ENCODE data around the gene ASTN2.

Gene ASTN2

GRCh38 chr9:117377046-117377445 is 37.8 kb downstream of the ASTN2 start:
- Histone ChIP-seq H3K4me3 (replicated peaks; ENCODE audit: low read depth, low read length) (no peak overlapping the region), H3K36me3 (ENCODE audit: control insufficient read depth, insufficient read depth, low read length) (no peaks in the 10 kb centered on the region), H3K27me3 (replicated peaks; ENCODE audit: control insufficient read depth, insufficient read depth, low read length) (no peaks in the 10 kb centered on the region)
- TF ChIP-seq, protein P1, sequence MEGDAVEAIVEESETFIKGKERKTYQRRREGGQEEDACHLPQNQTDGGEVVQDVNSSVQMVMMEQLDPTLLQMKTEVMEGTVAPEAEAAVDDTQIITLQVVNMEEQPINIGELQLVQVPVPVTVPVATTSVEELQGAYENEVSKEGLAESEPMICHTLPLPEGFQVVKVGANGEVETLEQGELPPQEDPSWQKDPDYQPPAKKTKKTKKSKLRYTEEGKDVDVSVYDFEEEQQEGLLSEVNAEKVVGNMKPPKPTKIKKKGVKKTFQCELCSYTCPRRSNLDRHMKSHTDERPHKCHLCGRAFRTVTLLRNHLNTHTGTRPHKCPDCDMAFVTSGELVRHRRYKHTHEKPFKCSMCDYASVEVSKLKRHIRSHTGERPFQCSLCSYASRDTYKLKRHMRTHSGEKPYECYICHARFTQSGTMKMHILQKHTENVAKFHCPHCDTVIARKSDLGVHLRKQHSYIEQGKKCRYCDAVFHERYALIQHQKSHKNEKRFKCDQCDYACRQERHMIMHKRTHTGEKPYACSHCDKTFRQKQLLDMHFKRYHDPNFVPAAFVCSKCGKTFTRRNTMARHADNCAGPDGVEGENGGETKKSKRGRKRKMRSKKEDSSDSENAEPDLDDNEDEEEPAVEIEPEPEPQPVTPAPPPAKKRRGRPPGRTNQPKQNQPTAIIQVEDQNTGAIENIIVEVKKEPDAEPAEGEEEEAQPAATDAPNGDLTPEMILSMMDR (IDR thresholded peaks at IDR 0.05; ENCODE audit: insufficient read depth, low read length, poor library complexity, severe bottlenecking), result no peak
- no peak for DNase-seq (ENCODE audit: extremely low read depth, insufficient read length)

DNA sequence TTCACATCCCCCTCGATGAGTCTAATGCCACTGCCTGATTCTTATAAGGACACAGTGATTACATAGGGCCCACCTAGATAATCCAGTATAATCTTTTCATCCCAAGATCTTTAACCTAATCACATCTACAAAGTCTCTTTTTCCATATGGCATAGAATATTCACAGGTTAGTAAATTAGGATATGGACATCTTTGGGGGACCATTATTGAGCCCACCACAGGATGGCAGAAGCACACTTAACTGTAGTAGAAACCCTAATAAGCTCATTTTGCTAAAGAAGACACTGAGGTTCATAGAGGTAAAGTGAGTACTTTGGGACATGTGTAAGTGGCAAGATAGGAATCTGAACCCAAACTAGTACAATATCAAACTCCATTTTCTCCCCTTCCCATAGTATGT is 38.9 kb downstream of the ASTN2 start:
- no peak for DNase-seq (ENCODE audit: extremely low read depth, insufficient read length)
- no peaks in the 10 kb centered on the region for H3K27me3 ChIP-seq (replicated peaks; ENCODE audit: control insufficient read depth, insufficient read depth, low read length)
- TF ChIP-seq, protein P1 (IDR thresholded peaks at IDR 0.05; ENCODE audit: insufficient read depth, low read length, poor library complexity, severe bottlenecking), result no peak

DNA sequence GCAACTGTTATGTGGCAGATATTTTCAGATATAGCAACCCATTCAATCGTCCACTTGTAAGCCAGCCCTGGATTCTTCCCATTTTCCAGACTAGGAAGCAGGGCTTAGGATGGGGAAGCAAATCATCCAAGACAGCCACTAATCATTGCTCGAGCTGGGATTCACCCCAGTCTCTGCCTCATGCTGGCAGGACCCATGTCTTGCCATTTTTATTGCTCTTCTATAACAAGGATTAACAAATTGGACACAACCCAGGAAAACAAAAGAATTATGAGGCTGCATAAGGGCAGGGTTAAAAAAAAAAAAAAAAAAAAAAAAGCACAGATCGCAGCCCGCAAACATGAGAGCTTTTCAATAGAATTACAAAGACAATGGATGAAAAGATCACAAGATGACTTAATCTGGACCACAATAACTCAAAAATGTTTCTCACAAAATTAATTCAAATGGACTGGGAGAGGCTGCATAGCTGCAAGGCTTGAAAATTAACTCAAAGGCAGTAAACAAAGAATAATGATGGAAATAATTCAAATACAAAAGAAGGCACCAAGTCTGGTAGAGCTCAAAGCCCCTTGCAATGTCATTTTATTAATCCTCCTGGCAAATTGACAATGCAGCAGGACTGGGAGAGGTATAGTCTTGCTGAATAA is 40.7 kb downstream of the ASTN2 start:
- no peak overlapping the region for H3K4me3 ChIP-seq (replicated peaks; ENCODE audit: low read depth, low read length)
- H3K36me3 ChIP-seq (ENCODE audit: control insufficient read depth, insufficient read depth, low read length), result no peaks in the 10 kb centered on the region
- TF ChIP-seq, protein P1 (IDR thresholded peaks at IDR 0.05; ENCODE audit: insufficient read depth, low read length, poor library complexity, severe bottlenecking), result no peak
- no peak for DNase-seq (ENCODE audit: extremely low read depth, insufficient read length)
- H3K27me3 ChIP-seq (replicated peaks; ENCODE audit: control insufficient read depth, insufficient read depth, low read length), result no peaks in the 10 kb centered on the region

More for the DNA sequence above, 38.9 kb downstream of the ASTN2 start:
- Histone ChIP-seq H3K36me3 (ENCODE audit: control insufficient read depth, insufficient read depth, low read length) (no peaks in the 10 kb centered on the region), H3K4me3 (replicated peaks; ENCODE audit: low read depth, low read length) (no peak overlapping the region)

DNA sequence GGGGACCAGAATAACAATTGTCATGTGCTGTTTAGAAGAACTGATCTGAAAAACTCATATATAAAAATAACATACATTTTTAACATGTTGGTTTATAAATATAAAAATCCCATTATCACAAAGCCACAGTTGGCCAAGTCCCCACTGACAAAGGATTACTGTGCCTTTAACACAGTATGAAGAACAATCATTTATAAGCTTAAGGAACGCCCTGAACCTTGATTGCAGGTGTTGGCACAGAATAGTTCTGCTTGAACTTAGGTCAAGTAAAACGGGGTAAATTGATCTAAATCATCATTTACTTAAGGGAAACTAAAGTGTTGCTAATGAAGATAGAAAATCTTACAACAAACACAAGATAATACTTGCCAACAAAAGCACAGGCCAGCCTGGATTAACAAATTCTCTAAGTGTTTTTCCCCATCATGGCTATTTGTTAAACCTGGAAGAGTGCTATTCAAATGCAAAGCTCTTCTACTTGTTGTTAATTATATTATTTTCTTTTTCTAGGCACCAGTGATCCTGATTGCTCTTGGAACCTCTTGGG is 46.1 kb downstream of the ASTN2 start:
- Histone ChIP-seq H3K27me3 (replicated peaks; ENCODE audit: control insufficient read depth, insufficient read depth, low read length) (no peaks in the 10 kb centered on the region; the same call in none of the 2 replicates), H3K36me3 (ENCODE audit: control insufficient read depth, insufficient read depth, low read length) (no peaks in the 10 kb centered on the region), H3K4me3 (replicated peaks; ENCODE audit: low read depth, low read length) (no peak overlapping the region)
- DNase-seq (ENCODE audit: extremely low read depth, insufficient read length), result no peak
- TF ChIP-seq, protein P1 (IDR thresholded peaks at IDR 0.05; ENCODE audit: insufficient read depth, low read length, poor library complexity, severe bottlenecking), result no peak

GRCh38 chr9:117365438-117365837 is 49.4 kb downstream of the ASTN2 start:
- DNase-seq (ENCODE audit: extremely low read depth, insufficient read length), result no peak
- Histone ChIP-seq H3K36me3 (ENCODE audit: control insufficient read depth, insufficient read depth, low read length) (no peaks in the 10 kb centered on the region), H3K4me3 (replicated peaks; ENCODE audit: low read depth, low read length) (no peak overlapping the region), H3K27me3 (replicated peaks; ENCODE audit: control insufficient read depth, insufficient read depth, low read length) (no peaks in the 10 kb centered on the region; the same call in none of the 2 replicates)
- TF ChIP-seq, protein P1 (IDR thresholded peaks at IDR 0.05; ENCODE audit: insufficient read depth, low read length, poor library complexity, severe bottlenecking), result no peak

All from GM06990 (cell line).